ENCODE results near the gene ICAM2.

GRCh38 chr17:63972796-63973195 is 47.6 kb downstream of the ICAM2 start, which contains the start of gene SCN4A:
- TF ChIP-seq EZH2 (IDR thresholded peaks at IDR 0.05; ENCODE audit: insufficient read depth, low read length) (no peak), CTCF (IDR thresholded peaks at IDR 0.05; ENCODE audit: insufficient read depth, low read depth, low read length) (no peak)
